ENCODE data around the gene CRYBG1. TPM values are rescaled to one million over a fixed set of nuclear protein-coding genes. Genes with fewer than 3 reads are reported as not detected.

CRYBG1 gene
- total and polyA plus RNA-seq, 2 of the 13 experiments (the other 11 are each of a cell fraction or from before 2014, with no cell fraction given) = 10.1 to 21.9 TPM

DNA sequence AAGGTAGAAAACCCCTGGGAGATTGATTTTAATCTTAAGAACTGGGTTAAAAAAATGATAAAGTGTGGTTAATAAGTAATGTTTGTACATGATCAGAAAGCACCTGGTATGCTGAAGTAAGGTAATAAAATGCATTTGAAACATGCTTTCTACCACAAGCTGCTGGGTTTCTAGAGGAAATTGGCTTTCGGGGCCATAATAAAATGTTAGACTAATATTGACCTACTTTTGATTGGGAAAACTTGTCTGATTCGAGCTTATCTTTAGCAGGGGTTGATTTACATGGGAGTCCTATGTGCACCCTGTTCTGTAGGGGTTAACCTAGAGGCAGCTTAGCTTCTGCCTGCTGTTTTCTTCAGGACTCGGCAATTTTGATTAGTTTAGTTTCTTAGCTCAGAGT, 50.5 kb downstream of the CRYBG1 start:
- intact Hi-C loops (cut with micrococcal nuclease; ENCODE audit: unreplicated experiment) = no loop called here
- in situ Hi-C loops (cut with HindIII; ENCODE audit: extremely low pct_ligation_motif_present, low pct_unique_long_range_greater_than_20kb) = no loop called here
- H3K9me3 ChIP-seq (ENCODE audit: low read length) = no peaks in the 10 kb centered on the region
- ChIA-PET POLR2A (no interaction called here), CTCF (ENCODE audit: low intra/inter-chr PET ratio, low total read pairs) (no interaction called here)
- no peak for DNase-seq (ENCODE audit: low spot score)
- no peak overlapping the region for H3K27ac ChIP-seq (ENCODE audit: extremely low read length, insufficient read depth, low read length)
- no peaks in the 10 kb centered on the region for H3K36me3 ChIP-seq (replicated peaks in 1 of 2; ENCODE audit: control insufficient read depth in 1 of 2, insufficient read depth in 2 of 2, low read length in 2 of 2)
- H2AFZ ChIP-seq (ENCODE audit: low read length) = no peak overlapping the region
- H3K4me2 ChIP-seq (ENCODE audit: low read depth, low read length) = no peak overlapping the region
- no peaks in the 10 kb centered on the region for H3K27me3 ChIP-seq (ENCODE audit: control insufficient read depth in 1 of 2, insufficient read depth in 2 of 2, low read length in 2 of 2)
- BruUV-seq (replicated peaks) = no TSS peak
- H3K4me3 ChIP-seq (replicated peaks in 1 of 3; ENCODE audit: insufficient read depth in 1 of 3, low read depth in 2 of 3, low read length in 3 of 3) = no peak overlapping the region
- no peak for ATAC-seq
- TF ChIP-seq, protein P1, sequence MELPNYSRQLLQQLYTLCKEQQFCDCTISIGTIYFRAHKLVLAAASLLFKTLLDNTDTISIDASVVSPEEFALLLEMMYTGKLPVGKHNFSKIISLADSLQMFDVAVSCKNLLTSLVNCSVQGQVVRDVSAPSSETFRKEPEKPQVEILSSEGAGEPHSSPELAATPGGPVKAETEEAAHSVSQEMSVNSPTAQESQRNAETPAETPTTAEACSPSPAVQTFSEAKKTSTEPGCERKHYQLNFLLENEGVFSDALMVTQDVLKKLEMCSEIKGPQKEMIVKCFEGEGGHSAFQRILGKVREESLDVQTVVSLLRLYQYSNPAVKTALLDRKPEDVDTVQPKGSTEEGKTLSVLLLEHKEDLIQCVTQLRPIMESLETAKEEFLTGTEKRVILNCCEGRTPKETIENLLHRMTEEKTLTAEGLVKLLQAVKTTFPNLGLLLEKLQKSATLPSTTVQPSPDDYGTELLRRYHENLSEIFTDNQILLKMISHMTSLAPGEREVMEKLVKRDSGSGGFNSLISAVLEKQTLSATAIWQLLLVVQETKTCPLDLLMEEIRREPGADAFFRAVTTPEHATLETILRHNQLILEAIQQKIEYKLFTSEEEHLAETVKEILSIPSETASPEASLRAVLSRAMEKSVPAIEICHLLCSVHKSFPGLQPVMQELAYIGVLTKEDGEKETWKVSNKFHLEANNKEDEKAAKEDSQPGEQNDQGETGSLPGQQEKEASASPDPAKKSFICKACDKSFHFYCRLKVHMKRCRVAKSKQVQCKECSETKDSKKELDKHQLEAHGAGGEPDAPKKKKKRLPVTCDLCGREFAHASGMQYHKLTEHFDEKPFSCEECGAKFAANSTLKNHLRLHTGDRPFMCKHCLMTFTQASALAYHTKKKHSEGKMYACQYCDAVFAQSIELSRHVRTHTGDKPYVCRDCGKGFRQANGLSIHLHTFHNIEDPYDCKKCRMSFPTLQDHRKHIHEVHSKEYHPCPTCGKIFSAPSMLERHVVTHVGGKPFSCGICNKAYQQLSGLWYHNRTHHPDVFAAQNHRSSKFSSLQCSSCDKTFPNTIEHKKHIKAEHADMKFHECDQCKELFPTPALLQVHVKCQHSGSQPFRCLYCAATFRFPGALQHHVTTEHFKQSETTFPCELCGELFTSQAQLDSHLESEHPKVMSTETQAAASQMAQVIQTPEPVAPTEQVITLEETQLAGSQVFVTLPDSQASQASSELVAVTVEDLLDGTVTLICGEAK (IDR thresholded peaks at IDR 0.05) = no peak
- TF ChIP-seq, protein P1 (CRISPR knock-in tag; IDR thresholded peaks at IDR 0.05) = no peak
- 55% methylated on average over 3 of the region's 3 CpGs for WGBS (ENCODE audit: low lambda C conversion rate)
- no peaks in the 10 kb centered on the region for H3K79me2 ChIP-seq (ENCODE audit: insufficient read depth, low read length)
- H4K20me1 ChIP-seq (ENCODE audit: insufficient read depth, low read length) = no peaks in the 10 kb centered on the region
- peaks cover 5% of the 10 kb centered on the region for H3K4me1 ChIP-seq (ENCODE audit: insufficient read depth, low read length)
- no peak overlapping the region for H3K9ac ChIP-seq (ENCODE audit: insufficient read depth, low read depth, low read length)
- FAIRE-seq = no peak
